Measurements from ENCODE around the gene GRM7. TPM values are rescaled to one million over a fixed set of nuclear protein-coding genes. Genes with fewer than 3 reads are reported as not detected.

The GRM7 gene
- total RNA-seq, 1 experiment from 2014 or later: 0.28 TPM

DNA sequence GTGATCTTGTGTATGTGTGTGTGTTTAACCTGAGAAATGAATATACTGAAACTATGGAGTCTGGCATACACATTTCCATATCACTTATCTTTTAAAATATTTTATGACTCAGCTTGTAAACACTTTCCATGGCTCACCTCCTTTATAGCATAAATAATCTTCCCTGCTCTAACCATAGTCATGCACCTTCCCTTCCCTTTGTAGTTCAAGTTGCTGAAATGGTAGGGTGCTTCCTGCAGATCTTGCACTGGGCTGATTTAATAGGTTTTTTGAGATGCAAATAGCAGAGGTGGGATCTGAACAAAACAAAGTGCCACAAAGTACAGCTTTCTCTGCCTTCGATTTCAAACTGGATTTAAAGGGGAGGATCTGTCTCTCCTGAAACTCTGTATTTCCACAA is 928.0 kb downstream of the GRM7 start:
- H2BK20ac ChIP-seq (ENCODE audit: low read depth, low read length, poor library complexity, severe bottlenecking): no peak overlapping the region
- DNase-seq: peak; percentile 33
- peaks cover 5% of the 10 kb centered on the region for H3K9me3 ChIP-seq (ENCODE audit: control insufficient read depth, low read depth, low read length)
- no peak overlapping the region for H3K9ac ChIP-seq (ENCODE audit: extremely low read depth, insufficient read length, low read length)
- H3K36me3 Mint-ChIP-seq (ENCODE audit: insufficient read depth in 1 of 3, low read depth in 3 of 3): peaks cover 15 to 24% (median 20%) of the 10 kb centered on the region in 3 experiments
- H3K27me3 Mint-ChIP-seq (ENCODE audit: low read depth): peaks cover 2% of the 10 kb centered on the region; the same call in 1 of the 2 replicates
- no peak overlapping the region for H4K5ac ChIP-seq (ENCODE audit: insufficient read length, low read depth, low read length)
- H3K4me3 Mint-ChIP-seq: 0 out of 5 replicates have a peak overlapping the region, but pooled peaks of 1 of the 2 experiments have one; percentile 17
- H3K14ac ChIP-seq (ENCODE audit: insufficient read depth, low read length): no peak overlapping the region
- no peak overlapping the region for H4K91ac ChIP-seq (ENCODE audit: insufficient read length, low read depth, low read length)
- H2BK120ac ChIP-seq (ENCODE audit: low read depth, low read length, poor library complexity, severe bottlenecking): no peak overlapping the region
- peaks cover 38 to 42% of the 10 kb centered on the region in 2 experiments for H3K4me1 Mint-ChIP-seq
- no CpG with 5 or more reads among the region's 1 CpG for WGBS (ENCODE audit: extremely low coverage, insufficient read length, low lambda C conversion rate)
- no peak overlapping the region; a peak in 2 of 7 replicates for H3K27ac Mint-ChIP-seq
- H3T11ph ChIP-seq (ENCODE audit: low read length): no peak overlapping the region
- no peaks in the 10 kb centered on the region; the same call in 1 of the 2 replicates for H3K27me3 ChIP-seq (ENCODE audit: insufficient read depth, low read length)
- H2AK5ac ChIP-seq (ENCODE audit: insufficient read length, low read length): no peak overlapping the region
- H3K4me1 ChIP-seq (ENCODE audit: insufficient read depth, low read length): peaks cover 7% of the 10 kb centered on the region; the same call in 1 of the 2 replicates
- no peaks in the 10 kb centered on the region for H4K20me1 ChIP-seq (ENCODE audit: control insufficient read depth, insufficient read depth, insufficient read length)
- H2AFZ ChIP-seq (ENCODE audit: low read length): no peak overlapping the region
- no peak overlapping the region for H2BK15ac ChIP-seq (ENCODE audit: low read depth, low read length)
- TF ChIP-seq, protein P1, sequence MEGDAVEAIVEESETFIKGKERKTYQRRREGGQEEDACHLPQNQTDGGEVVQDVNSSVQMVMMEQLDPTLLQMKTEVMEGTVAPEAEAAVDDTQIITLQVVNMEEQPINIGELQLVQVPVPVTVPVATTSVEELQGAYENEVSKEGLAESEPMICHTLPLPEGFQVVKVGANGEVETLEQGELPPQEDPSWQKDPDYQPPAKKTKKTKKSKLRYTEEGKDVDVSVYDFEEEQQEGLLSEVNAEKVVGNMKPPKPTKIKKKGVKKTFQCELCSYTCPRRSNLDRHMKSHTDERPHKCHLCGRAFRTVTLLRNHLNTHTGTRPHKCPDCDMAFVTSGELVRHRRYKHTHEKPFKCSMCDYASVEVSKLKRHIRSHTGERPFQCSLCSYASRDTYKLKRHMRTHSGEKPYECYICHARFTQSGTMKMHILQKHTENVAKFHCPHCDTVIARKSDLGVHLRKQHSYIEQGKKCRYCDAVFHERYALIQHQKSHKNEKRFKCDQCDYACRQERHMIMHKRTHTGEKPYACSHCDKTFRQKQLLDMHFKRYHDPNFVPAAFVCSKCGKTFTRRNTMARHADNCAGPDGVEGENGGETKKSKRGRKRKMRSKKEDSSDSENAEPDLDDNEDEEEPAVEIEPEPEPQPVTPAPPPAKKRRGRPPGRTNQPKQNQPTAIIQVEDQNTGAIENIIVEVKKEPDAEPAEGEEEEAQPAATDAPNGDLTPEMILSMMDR (conservative IDR thresholded peaks at IDR 0.05): no peak
- H3K56ac ChIP-seq (ENCODE audit: insufficient read length, low read depth, low read length): no peak overlapping the region
- H3K23ac ChIP-seq (ENCODE audit: insufficient read length, low read depth, low read length): no peak overlapping the region
- no peak overlapping the region for H3K18ac ChIP-seq (ENCODE audit: insufficient read length, low read depth, low read length)
- H4K8ac ChIP-seq (replicated peaks; ENCODE audit: insufficient read length, low read depth, low read length): no peak overlapping the region
- no peak overlapping the region for H2BK5ac ChIP-seq (ENCODE audit: insufficient read length, low read length)
- H3K79me1 ChIP-seq (ENCODE audit: insufficient read depth, low read depth, low read length, poor library complexity, severe bottlenecking): no peaks in the 10 kb centered on the region
- H3K4ac ChIP-seq (ENCODE audit: low read depth, low read length): no peak overlapping the region
- no peaks in the 10 kb centered on the region for H3K23me2 ChIP-seq (ENCODE audit: insufficient read length, low read depth, low read length, poor library complexity, severe bottlenecking)
- peak overlapping the region; percentile 64 for H3K27ac ChIP-seq (ENCODE audit: insufficient read length, low read depth, low read length)
- no peaks in the 10 kb centered on the region for H3K79me2 ChIP-seq (ENCODE audit: insufficient read depth, low read length)
- peaks cover 19 to 23% of the 10 kb centered on the region in 2 experiments for H3K9me3 Mint-ChIP-seq
- H2BK12ac ChIP-seq (ENCODE audit: insufficient read length, low read depth, low read length): no peak overlapping the region
- peak overlapping the region; percentile 45 for H3K4me2 ChIP-seq (ENCODE audit: insufficient read depth, insufficient read length, low read length)
